ENCODE results near the gene FAM180B. TPM values are rescaled to one million over a fixed set of nuclear protein-coding genes. Genes with fewer than 3 reads are reported as not detected.

Gene FAM180B, protein sequence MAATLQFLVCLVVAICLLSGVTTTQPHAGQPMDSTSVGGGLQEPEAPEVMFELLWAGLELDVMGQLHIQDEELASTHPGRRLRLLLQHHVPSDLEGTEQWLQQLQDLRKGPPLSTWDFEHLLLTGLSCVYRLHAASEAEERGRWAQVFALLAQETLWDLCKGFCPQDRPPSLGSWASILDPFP
- total RNA-seq = 1 to 10 TPM in 1 of 2 donors, under 1 TPM in 1; 0.27 to 3.4 TPM

DNA sequence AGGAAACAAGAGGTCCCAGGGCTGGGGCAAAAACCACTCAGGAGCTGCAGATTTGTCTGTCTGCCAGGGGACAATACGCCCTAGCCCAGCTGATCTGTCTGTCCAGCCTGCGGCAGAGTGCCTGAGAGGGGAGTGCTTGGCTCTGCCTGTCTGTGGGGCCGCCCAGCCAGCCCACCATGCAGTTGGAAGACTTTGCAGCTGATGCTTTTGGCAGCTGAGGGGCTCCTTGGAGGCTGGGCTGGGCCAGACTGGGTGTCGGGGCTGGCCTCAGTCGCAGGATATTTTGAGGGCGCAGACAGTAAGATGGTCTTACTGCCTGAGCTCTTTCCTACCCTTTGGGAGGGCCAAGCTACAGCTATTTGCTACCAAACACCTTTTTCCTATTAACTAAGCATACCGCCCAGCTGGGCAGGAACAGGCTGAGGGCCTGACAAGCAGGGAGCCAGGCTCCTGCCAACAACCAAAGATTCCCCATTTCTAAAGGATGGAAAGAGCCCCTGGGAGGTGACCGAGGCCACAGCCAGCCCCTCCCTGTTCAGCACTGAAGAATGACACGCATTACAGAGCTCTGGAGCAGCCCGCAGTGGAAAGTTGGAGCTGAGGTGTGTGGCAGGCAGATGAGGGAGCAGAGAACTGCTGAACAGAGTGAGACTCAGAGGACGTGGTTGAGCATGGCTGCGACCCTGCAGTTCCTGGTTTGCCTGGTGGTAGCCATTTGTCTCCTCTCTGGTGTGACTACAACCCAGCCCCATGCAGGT, at the start of gene FAM180B:
Gene FAM180B (plus strand): TSS at position 581 of the 758 bp plus-strand sequence. CDS start 91 bp downstream, at position 672.
- DNase-seq (ENCODE audit: low spot score) = no peak

DNA sequence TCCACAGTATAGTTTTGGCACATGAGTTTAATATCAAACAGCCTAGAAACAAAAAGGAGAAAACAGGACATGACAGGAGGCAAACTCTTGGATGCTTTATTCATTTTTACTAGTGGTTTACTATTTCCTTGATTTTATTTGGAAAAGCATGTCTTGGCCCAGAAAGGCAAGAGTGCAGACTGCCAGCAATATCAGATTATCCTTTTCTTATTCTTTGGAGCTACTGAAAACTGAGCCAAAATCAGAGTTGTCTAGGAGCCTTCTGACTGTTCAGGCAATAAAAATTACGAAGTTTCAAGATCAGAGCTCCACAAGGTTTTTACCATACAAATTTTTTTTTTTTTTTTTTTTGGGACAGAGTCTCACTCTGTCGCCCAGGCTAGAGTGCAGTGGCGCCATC, 49.6 kb upstream of the FAM180B start:
- TF ChIP-seq, protein P1, sequence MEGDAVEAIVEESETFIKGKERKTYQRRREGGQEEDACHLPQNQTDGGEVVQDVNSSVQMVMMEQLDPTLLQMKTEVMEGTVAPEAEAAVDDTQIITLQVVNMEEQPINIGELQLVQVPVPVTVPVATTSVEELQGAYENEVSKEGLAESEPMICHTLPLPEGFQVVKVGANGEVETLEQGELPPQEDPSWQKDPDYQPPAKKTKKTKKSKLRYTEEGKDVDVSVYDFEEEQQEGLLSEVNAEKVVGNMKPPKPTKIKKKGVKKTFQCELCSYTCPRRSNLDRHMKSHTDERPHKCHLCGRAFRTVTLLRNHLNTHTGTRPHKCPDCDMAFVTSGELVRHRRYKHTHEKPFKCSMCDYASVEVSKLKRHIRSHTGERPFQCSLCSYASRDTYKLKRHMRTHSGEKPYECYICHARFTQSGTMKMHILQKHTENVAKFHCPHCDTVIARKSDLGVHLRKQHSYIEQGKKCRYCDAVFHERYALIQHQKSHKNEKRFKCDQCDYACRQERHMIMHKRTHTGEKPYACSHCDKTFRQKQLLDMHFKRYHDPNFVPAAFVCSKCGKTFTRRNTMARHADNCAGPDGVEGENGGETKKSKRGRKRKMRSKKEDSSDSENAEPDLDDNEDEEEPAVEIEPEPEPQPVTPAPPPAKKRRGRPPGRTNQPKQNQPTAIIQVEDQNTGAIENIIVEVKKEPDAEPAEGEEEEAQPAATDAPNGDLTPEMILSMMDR (IDR thresholded peaks at IDR 0.05) = no peak
- DNase-seq (ENCODE audit: low spot score) = no peak
- no peaks in the 10 kb centered on the region for H3K9me3 ChIP-seq
- no peak overlapping the region for H3K27ac ChIP-seq
- no peak for ATAC-seq (ENCODE audit: insufficient number of reproducible peaks, low FRiP score, low read depth)
- no peaks in the 10 kb centered on the region for H3K36me3 ChIP-seq
- H3K4me3 ChIP-seq = no peak overlapping the region
- no peaks in the 10 kb centered on the region for H3K27me3 ChIP-seq (replicated peaks; ENCODE audit: insufficient read depth)
- peaks cover 44 to 79% of the 10 kb centered on the region in 2 donors for H3K4me1 ChIP-seq (ENCODE audit: control insufficient read depth in 1 of 2, low read depth in 2 of 2)

More for the DNA sequence above, at the start of gene FAM180B:
- Histone ChIP-seq H3K27ac (no peak within 1 kb of the TSS), H3K4me1 (ENCODE audit: control insufficient read depth in 1 of 2, low read depth in 2 of 2) (peaks cover 0 to 10% of the 10 kb centered on the region in 2 donors), H3K4me3 (no peak within 1 kb of the TSS), H3K9me3 (no peaks in the 10 kb centered on the region), H3K36me3 (peaks cover 31% of the 10 kb centered on the region), H3K27me3 (replicated peaks; ENCODE audit: insufficient read depth) (no peaks in the 10 kb centered on the region)
- TF ChIP-seq, protein P1 (IDR thresholded peaks at IDR 0.05) = no peak
- ATAC-seq (ENCODE audit: insufficient number of reproducible peaks, low FRiP score, low read depth) = no peak

DNA sequence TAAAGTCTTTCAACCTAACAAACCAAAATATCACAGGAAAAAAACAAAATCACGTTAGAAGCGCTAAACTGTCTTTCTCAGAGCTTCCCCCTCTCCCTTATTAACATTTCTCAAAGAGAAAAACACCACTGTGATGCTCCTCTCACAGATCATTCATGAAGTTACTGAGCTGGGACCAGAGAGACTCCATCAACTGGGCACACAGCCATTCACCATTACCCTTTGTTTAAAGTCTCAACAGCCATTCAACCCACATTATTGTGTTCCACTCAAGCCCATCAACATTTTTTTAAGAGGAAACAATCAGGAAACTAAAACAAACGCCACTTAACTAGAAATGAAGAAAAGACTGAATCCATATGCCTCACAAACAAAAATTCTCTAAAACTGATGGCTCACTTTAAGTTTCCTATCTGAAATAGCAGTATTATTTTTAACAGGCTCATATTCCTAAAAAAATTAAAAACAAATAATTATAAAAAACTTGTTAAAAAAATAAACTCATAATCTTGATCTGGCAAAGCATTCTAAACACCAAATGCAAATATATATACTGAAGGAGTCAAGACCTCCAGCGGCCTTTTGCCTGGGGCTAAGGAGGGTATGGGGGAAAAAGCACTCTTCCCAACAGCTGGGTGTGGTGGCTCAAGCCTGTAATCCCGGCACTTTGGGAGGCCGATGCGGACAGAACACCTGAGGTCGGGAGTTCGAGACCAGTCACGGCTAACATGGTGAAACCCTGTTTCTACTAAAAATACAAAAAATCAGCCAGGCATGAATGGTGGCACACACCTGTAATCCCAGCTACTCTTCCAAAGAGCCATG, 47.5 kb upstream of the FAM180B start:
- peaks cover 31 to 61% of the 10 kb centered on the region in 2 donors for H3K4me1 ChIP-seq (ENCODE audit: control insufficient read depth in 1 of 2, low read depth in 2 of 2)
- H3K9me3 ChIP-seq = no peaks in the 10 kb centered on the region
- no peaks in the 10 kb centered on the region for H3K27me3 ChIP-seq (replicated peaks; ENCODE audit: insufficient read depth)
- H3K4me3 ChIP-seq = no peak overlapping the region
- H3K36me3 ChIP-seq = no peaks in the 10 kb centered on the region
- TF ChIP-seq, protein P1 (IDR thresholded peaks at IDR 0.05) = no peak
- no peak overlapping the region for H3K27ac ChIP-seq
- ATAC-seq (ENCODE audit: insufficient number of reproducible peaks, low FRiP score, low read depth) (no peak), DNase-seq (ENCODE audit: low spot score) (no peak)

DNA sequence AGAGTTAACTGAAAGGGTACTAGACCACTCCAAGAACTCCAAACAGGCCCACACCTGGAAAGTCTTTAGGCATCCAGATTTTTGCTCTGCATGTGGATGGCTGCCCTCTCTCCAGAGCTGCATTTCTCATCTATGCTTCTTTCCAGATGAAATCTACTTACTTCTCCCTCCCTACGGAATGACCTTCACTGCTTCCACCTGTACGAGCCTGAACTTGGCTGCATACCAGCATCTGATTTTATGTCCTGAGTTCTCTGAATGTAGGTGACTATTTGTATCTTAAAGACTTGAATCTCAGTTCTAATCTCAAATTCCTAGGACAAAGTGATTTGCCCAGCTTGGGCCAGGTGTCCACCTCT, 46.8 kb upstream of the FAM180B start:
- no peak for ATAC-seq (ENCODE audit: insufficient number of reproducible peaks, low FRiP score, low read depth)
- peaks cover 30 to 54% of the 10 kb centered on the region in 2 donors for H3K4me1 ChIP-seq (ENCODE audit: control insufficient read depth in 1 of 2, low read depth in 2 of 2)

More for the DNA sequence above, 46.8 kb upstream of the FAM180B start:
- Histone ChIP-seq H3K36me3 (no peaks in the 10 kb centered on the region), H3K27me3 (replicated peaks; ENCODE audit: insufficient read depth) (no peaks in the 10 kb centered on the region), H3K9me3 (no peaks in the 10 kb centered on the region), H3K4me3 (no peak overlapping the region), H3K27ac (no peak overlapping the region)
- DNase-seq (ENCODE audit: low spot score) = no peak
- TF ChIP-seq, protein P1 (IDR thresholded peaks at IDR 0.05) = no peak
